ENCODE data around the gene ID4.
A peak's percentile ranks its signal among the peaks of the same experiment; 100 is the strongest.

The ID4 gene

GRCh38 chr6:19876672-19877071, 39.5 kb downstream of the ID4 start:
- no peak for DNase-seq (ENCODE audit: low read depth)
- TF ChIP-seq CTCF (conservative IDR thresholded peaks at IDR 0.05; ENCODE audit: low read depth, low read length): no peak
- no peak overlapping the region for H3K4me3 ChIP-seq (ENCODE audit: low read depth, low read length)

GRCh38 chr6:19879663-19880062, 42.5 kb downstream of the ID4 start:
- TF ChIP-seq CTCF (conservative IDR thresholded peaks at IDR 0.05; ENCODE audit: low read depth, low read length): no peak
- peak; percentile 45 for DNase-seq (ENCODE audit: low read depth)
- no peak overlapping the region for H3K4me3 ChIP-seq (ENCODE audit: low read depth, low read length)

GRCh38 chr6:19880066-19880465, 42.9 kb downstream of the ID4 start:
- no peak overlapping the region for H3K4me3 ChIP-seq (ENCODE audit: low read depth, low read length)
- no peak for TF ChIP-seq CTCF (conservative IDR thresholded peaks at IDR 0.05; ENCODE audit: low read depth, low read length)
- DNase-seq (ENCODE audit: low read depth): no peak

- no peak overlapping the region for H3K4me3 ChIP-seq (ENCODE audit: low read depth, low read length)
- TF ChIP-seq CTCF (conservative IDR thresholded peaks at IDR 0.05; ENCODE audit: low read depth, low read length): no peak
- no peak for DNase-seq (ENCODE audit: low read depth)
These were observed 54.3 kb downstream of the ID4 start for GRCh38 chr6:19891451-19891850.
